ENCODE data around the gene C21orf58. TPM values are rescaled to one million over a fixed set of nuclear protein-coding genes. Genes with fewer than 3 reads are reported as not detected.

The C21orf58 gene
- total RNA-seq, 1 experiment from 2014 or later, result 12.7 TPM

DNA sequence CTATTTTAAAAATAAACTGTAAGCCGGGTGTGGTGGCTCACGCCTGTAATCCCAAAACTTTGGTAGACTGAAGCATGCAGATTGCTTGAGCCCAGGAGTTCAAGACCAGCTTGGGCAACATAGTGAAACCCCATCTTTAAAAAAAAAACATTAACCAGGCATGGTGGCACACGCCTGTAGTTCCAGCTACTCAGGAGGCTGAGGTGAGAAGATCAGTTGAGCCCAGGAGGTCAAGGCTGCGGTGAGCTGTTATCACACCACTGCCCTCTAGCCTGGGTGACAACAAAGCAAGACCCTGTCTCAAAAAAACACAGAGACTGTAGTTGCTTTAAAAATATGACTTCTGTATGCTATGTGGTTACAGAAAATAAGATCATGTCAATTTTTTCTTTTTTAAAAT lies 70.8 kb downstream of the C21orf58 start:
- POLR2A ChIA-PET, result no interaction called here
- Histone ChIP-seq H3K36me3 (ENCODE audit: control insufficient read depth, insufficient read depth, low read length) (peaks cover 7% of the 10 kb centered on the region), H3K4me3 (ENCODE audit: low read depth in 2 of 2, low read length in 2 of 2) (no peak overlapping the region), H3K9me3 (ENCODE audit: control insufficient read depth, insufficient read depth, low read depth, low read length) (no peaks in the 10 kb centered on the region), H3K27me3 (ENCODE audit: control insufficient read depth, insufficient read depth, low read length) (no peaks in the 10 kb centered on the region), H3K27ac (ENCODE audit: low read length) (no peak overlapping the region), H3K4me1 (ENCODE audit: control insufficient read depth, insufficient read depth, low read length) (no peaks in the 10 kb centered on the region)
- DNase-seq (ENCODE audit: low read depth, low spot score) (no peak), ATAC-seq (no peak)
- in situ Hi-C loops (cut with HindIII; ENCODE audit: low pct_unique_long_range_greater_than_20kb, low sequenced_read_pairs), result no loop called here
- no TSS peak for BruUV-seq (replicated peaks)
- intact Hi-C loops (cut with micrococcal nuclease; ENCODE audit: unreplicated experiment), result no loop called here
- CTCF ChIA-PET, result interaction anchor here (1.2 kb wide), 1 partner anchor 99 kb away, joined by 3 read pairs; no protein-coding TSS in a partner anchor
- TF ChIP-seq TCF7L2 (IDR thresholded peaks at IDR 0.05; ENCODE audit: low read depth, low read length) (no peak), REST (IDR thresholded peaks at IDR 0.05; ENCODE audit: insufficient read depth in 1 of 2, low read depth in 2 of 2, low read length in 1 of 2) (no peak), POLR2AphosphoS5 (IDR thresholded peaks at IDR 0.05; ENCODE audit: low read depth, low read length) (no peak), SIN3A (IDR thresholded peaks at IDR 0.05; ENCODE audit: borderline replicate concordance, insufficient read depth, low read depth, low read length) (no peak)
- TF ChIP-seq, protein P1, sequence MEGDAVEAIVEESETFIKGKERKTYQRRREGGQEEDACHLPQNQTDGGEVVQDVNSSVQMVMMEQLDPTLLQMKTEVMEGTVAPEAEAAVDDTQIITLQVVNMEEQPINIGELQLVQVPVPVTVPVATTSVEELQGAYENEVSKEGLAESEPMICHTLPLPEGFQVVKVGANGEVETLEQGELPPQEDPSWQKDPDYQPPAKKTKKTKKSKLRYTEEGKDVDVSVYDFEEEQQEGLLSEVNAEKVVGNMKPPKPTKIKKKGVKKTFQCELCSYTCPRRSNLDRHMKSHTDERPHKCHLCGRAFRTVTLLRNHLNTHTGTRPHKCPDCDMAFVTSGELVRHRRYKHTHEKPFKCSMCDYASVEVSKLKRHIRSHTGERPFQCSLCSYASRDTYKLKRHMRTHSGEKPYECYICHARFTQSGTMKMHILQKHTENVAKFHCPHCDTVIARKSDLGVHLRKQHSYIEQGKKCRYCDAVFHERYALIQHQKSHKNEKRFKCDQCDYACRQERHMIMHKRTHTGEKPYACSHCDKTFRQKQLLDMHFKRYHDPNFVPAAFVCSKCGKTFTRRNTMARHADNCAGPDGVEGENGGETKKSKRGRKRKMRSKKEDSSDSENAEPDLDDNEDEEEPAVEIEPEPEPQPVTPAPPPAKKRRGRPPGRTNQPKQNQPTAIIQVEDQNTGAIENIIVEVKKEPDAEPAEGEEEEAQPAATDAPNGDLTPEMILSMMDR (IDR thresholded peaks at IDR 0.05), result no peak

Other genes starting within 250 kb of the C21orf58 start
- 29.9 TPM for gene COL6A2, start 225.8 kb downstream of the C21orf58 start, total RNA-seq (2021; ENCODE audit: unreplicated experiment)
- 0.21 TPM for gene FTCD, start 168.3 kb downstream of the C21orf58 start, total RNA-seq (2021; ENCODE audit: unreplicated experiment)
- gene SPATC1L, start 139.4 kb downstream of the C21orf58 start, total RNA-seq (2021; ENCODE audit: unreplicated experiment), result 0.26 TPM
- gene LSS, start 95.1 kb downstream of the C21orf58 start, total RNA-seq (2021; ENCODE audit: unreplicated experiment), result 111 TPM
- gene MCM3AP, start 38.3 kb downstream of the C21orf58 start, total RNA-seq (2021; ENCODE audit: unreplicated experiment), result 95.0 TPM
- 10.7 TPM for gene YBEY, start 37.5 kb downstream of the C21orf58 start, total RNA-seq (2021; ENCODE audit: unreplicated experiment)
- 44.3 TPM for gene PCNT, start 286 bp upstream of the C21orf58 start, total RNA-seq (2021; ENCODE audit: unreplicated experiment)
- 22.9 TPM for gene DIP2A, start 135.0 kb upstream of the C21orf58 start, total RNA-seq (2021; ENCODE audit: unreplicated experiment)

Data from Panc1 (cell line).